ENCODE data around the gene FBXL16.

The FBXL16 gene

GRCh38 chr16:716200-716568 lies 10.6 kb upstream of the FBXL16 start:
- Histone ChIP-seq H3K27me3 (ENCODE audit: insufficient read depth, low read length) (peaks cover 18% of the 10 kb centered on the region), H3K36me3 (ENCODE audit: insufficient read depth, low read length) (no peaks in the 10 kb centered on the region), H3K4me2 (ENCODE audit: low read length) (peak overlapping the region; percentile 78; the same call in 1 of the 2 replicates), H2AFZ (ENCODE audit: low read length) (no peak overlapping the region), H3K9me2 (ENCODE audit: low read depth, low read length) (no peaks in the 10 kb centered on the region), H3K79me2 (ENCODE audit: insufficient read depth, low read length) (no peaks in the 10 kb centered on the region), H3K4me3 (ENCODE audit: low read depth, low read length, poor library complexity, severe bottlenecking) (no peak overlapping the region), H3K4me1 (ENCODE audit: insufficient read depth, low read length, severe bottlenecking) (peaks cover 24% of the 10 kb centered on the region), H3K27ac (ENCODE audit: low read depth, low read length, poor library complexity, severe bottlenecking) (no peak overlapping the region), H3K9ac (ENCODE audit: low read length) (no peak overlapping the region), H3F3A (ENCODE audit: insufficient read depth, low read length) (no peaks in the 10 kb centered on the region), H4K20me1 (ENCODE audit: insufficient read depth, low read length) (no peaks in the 10 kb centered on the region), H3K9me3 (ENCODE audit: low read length) (no peaks in the 10 kb centered on the region)
- TF ChIP-seq CTCF (IDR thresholded peaks at IDR 0.05; ENCODE audit: low read length) (no peak), EZH2 (IDR thresholded peaks at IDR 0.05; ENCODE audit: borderline replicate concordance, low read length) (no peak)

- Histone ChIP-seq H3K4me3 (ENCODE audit: low read depth, low read length, poor library complexity, severe bottlenecking) (peak overlapping the region; percentile 57), H4K20me1 (ENCODE audit: insufficient read depth, low read length) (no peaks in the 10 kb centered on the region), H3K9me3 (ENCODE audit: low read length) (no peaks in the 10 kb centered on the region), H3K27ac (ENCODE audit: low read depth, low read length, poor library complexity, severe bottlenecking) (no peak overlapping the region), H2AFZ (ENCODE audit: low read length) (no peak overlapping the region), H3K4me1 (ENCODE audit: insufficient read depth, low read length, severe bottlenecking) (peaks cover 24% of the 10 kb centered on the region), H3K79me2 (ENCODE audit: insufficient read depth, low read length) (no peaks in the 10 kb centered on the region), H3K4me2 (ENCODE audit: low read length) (peak overlapping the region; percentile 78), H3K9me2 (ENCODE audit: low read depth, low read length) (no peaks in the 10 kb centered on the region), H3K36me3 (ENCODE audit: insufficient read depth, low read length) (no peaks in the 10 kb centered on the region), H3F3A (ENCODE audit: insufficient read depth, low read length) (no peaks in the 10 kb centered on the region), H3K27me3 (ENCODE audit: insufficient read depth, low read length) (peaks cover 22% of the 10 kb centered on the region), H3K9ac (ENCODE audit: low read length) (no peak overlapping the region; the same call in 1 of the 2 replicates)
- TF ChIP-seq CTCF (IDR thresholded peaks at IDR 0.05; ENCODE audit: low read length): peak; percentile 13; the same call in 1 of the 2 replicates
- no peak for TF ChIP-seq EZH2 (IDR thresholded peaks at IDR 0.05; ENCODE audit: borderline replicate concordance, low read length)
Observed at GRCh38 chr16:715477-716199, 10.0 kb upstream of the FBXL16 start.

GRCh38 chr16:714558-715476 lies 9.2 kb upstream of the FBXL16 start, which contains the start of gene METRN:
Gene METRN, plus strand, starts transcription at chr16:715118. Its CDS starts 172 bp downstream, at chr16:715290.
- no peak within 1 kb of the TSS for H3K27ac ChIP-seq (ENCODE audit: low read depth, low read length, poor library complexity, severe bottlenecking)
- H3K4me1 ChIP-seq (ENCODE audit: insufficient read depth, low read length, severe bottlenecking): peaks cover 17% of the 10 kb centered on the region
- no peak within 1 kb of the TSS; the same call in 1 of the 2 replicates for H3K9ac ChIP-seq (ENCODE audit: low read length)
- peak within 1 kb of the TSS; percentile 78 for H3K4me2 ChIP-seq (ENCODE audit: low read length)
- H3K4me3 ChIP-seq (ENCODE audit: low read depth, low read length, poor library complexity, severe bottlenecking): peak within 1 kb of the TSS; percentile 57
- H4K20me1 ChIP-seq (ENCODE audit: insufficient read depth, low read length): no peaks in the 10 kb centered on the region
- H3K9me3 ChIP-seq (ENCODE audit: low read length): no peaks in the 10 kb centered on the region
- peaks cover 23% of the 10 kb centered on the region for H3K27me3 ChIP-seq (ENCODE audit: insufficient read depth, low read length)
- H3F3A ChIP-seq (ENCODE audit: insufficient read depth, low read length): no peaks in the 10 kb centered on the region
- TF ChIP-seq EZH2 (IDR thresholded peaks at IDR 0.05; ENCODE audit: borderline replicate concordance, low read length): no peak
- TF ChIP-seq CTCF (IDR thresholded peaks at IDR 0.05; ENCODE audit: low read length): no peak
- no peak within 1 kb of the TSS for H2AFZ ChIP-seq (ENCODE audit: low read length)
- H3K9me2 ChIP-seq (ENCODE audit: low read depth, low read length): no peaks in the 10 kb centered on the region
- no peaks in the 10 kb centered on the region for H3K79me2 ChIP-seq (ENCODE audit: insufficient read depth, low read length)
- no peaks in the 10 kb centered on the region for H3K36me3 ChIP-seq (ENCODE audit: insufficient read depth, low read length)

Data from OCI-LY1 (cell line).